HG03095 (cell line): ENCODE results near the gene NLRC5.
"Not testable (repeated sequence)": the region's sequence is repeated elsewhere in the genome, so short reads cannot be mapped to it uniquely, and the experiment has no call there.

Source experiments
- ATAC-seq: cut with Tn5 transposase; IDR thresholded peaks from one replicate; pipeline ENCODE4 v1.9.1; 2021; ENCODE audit warnings: moderate library complexity; ENCODE audit not compliant: unreplicated experiment

The NLRC5 gene

DNA sequence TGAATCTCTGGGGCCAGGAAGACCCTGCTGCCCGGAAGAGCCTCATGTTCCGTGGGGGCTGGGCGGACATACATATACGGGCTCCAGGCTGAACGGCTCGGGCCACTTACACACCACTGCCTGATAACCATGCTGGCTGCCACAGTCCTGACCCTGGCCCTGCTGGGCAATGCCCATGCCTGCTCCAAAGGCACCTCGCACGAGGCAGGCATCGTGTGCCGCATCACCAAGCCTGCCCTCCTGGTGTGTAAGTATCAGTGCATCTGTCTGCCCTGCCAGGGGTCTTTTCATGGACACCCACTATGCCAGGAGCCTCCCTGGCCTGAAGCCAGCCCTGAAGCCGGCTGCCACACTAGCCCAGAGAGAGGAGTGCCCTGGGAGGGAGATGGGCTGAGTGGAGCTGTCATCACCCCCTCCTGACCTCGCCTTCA, 27.5 kb upstream of the NLRC5 start, which contains the start of gene CETP:
TSS of gene CETP (plus strand) at position 100 of the 431 bp plus-strand sequence. CDS start at position 130, 30 bp downstream.
- ATAC-seq = no peak

DNA sequence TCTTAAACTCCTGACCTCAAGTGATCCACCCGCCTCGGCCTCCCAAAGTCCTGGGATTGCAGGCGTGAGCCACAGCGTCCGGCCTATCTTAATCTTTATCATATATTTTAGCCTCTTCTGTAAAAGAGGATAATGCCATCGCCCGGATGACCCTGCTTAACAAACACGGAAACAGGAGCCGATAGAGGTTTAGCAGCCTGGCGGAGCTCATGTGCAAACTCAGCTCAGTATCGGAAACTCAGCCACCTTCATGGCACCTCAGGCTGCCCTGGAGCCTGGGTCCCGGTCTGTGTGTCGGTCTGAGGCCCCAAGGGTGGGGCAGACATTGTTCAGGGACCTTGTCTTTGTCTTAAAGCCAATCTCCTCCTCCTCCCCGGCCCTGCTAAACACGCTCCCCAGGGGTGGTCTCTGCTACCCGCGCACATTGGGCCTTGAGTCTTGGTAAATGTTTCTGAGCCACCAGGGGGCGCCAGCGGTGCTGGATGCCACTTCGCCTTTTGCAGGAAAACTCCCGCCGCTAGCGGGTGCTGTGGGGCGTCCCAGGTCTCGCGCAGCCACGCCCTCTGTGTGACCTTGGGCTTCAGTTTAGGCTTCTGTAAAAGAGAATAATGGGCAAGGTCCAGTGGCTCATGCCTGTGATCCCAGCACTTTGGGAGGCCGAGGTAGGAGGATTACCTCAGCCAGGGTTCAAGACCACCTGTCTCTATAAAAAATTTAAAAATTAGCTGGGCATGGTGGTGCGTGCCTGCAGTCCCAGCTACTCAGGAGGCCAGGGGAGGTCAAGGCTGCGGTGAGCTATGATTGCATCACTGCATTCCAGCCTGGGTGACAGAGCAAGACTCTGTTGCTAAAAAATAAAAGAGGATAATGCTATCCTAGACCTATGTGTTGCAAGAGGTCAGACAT, 24.9 kb upstream of the NLRC5 start:
- ATAC-seq = no peak

DNA sequence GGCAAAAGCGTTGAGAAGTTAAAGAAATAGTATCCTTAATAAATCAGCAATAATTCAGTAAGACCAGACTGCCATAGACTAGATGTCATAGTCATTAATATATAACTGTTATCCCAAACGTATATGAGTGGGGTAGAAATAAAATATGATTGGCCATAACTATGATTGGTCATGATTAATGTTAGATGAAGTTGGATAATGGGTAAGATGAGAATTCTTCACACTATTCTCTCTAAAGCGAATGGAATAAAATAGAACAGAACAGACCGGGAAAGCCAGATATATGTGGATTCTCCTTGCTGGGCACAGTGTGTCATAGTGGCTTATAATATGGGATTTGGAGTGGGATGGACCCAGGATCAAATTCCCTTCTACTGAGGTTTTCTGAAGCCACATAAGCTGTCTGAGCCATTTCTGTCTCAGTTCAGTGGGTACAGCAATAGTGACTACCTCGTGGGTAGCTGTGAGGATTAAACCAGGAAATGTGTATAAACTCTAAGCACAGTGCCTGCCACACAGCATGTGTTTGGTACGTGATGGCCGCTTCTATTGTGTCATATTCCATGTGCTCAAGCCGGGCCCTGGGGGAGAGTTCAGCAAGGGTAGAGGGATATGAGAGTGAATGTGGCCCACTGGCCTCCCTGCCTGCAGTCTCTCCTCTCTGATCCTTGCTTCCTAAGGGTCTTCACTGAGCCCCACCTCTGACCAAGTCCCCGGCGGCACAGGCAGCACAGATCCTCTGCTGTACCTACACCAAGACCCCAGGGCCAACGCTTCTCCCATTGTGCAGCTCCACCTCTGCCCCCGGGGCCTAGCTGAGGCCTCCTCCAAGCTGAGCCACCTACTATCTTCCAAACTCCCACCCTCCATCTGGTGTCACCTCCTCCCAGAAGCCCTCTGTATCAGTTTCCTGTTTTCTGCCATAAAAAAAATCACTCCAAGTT, 23.9 kb upstream of the NLRC5 start:
- no peak for ATAC-seq

DNA sequence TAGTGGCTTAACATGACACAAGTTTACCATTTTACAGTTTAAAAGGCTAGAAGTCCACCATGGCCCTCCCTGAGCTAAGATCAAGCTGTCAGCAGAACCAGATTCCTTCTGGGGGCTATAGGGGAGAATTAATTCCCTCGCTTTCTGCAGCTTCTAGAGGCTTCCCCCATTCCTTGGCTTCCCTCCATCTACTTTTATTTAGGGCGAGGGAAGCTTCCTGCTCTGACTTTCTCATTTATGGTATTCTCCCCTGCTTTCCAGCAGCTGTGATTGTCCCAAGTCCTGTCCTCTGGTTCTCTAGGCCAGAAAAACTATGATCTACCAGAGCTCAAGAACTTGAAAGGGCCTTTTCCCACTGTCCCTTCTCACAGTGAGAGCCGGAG, 23.3 kb upstream of the NLRC5 start:
- no peak for ATAC-seq

DNA sequence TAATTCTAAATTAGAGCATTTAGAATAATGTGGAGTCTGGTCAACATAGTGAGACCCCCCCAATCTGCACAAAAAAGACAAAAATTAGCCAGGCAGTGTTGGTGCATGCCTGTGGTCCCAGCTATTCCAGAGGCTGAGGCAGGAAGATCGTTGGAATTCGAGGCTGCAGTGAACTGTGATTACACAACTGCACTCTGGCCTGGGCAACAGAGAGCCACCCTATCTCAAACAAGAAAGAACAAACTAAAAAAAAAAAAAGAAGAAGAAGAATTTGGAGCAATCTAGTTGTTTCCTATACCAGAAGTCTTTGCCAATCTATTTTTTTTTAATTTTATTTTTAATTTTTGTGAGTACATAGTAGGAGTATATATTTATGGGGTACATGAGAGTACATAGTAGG, 21.6 kb upstream of the NLRC5 start:
- no peak for ATAC-seq

DNA sequence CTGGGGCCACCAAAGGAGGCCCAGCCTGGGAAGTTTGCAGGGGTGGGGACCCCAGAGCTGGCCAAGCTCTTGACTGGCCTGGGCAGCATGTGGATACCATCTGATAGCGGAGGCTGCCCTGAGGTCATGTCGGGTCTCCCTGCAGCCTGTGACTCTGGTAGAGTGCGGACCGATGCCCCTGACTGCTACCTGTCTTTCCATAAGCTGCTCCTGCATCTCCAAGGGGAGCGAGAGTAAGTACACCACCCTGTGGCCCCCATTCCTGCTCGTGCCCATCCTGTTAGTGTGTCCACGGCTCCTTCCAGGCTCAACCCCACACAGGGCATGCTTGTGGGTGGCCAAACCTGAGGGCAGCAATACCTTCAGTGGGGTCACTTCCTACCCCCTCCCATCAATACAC, 19.6 kb upstream of the NLRC5 start:
- ATAC-seq = no peak

DNA sequence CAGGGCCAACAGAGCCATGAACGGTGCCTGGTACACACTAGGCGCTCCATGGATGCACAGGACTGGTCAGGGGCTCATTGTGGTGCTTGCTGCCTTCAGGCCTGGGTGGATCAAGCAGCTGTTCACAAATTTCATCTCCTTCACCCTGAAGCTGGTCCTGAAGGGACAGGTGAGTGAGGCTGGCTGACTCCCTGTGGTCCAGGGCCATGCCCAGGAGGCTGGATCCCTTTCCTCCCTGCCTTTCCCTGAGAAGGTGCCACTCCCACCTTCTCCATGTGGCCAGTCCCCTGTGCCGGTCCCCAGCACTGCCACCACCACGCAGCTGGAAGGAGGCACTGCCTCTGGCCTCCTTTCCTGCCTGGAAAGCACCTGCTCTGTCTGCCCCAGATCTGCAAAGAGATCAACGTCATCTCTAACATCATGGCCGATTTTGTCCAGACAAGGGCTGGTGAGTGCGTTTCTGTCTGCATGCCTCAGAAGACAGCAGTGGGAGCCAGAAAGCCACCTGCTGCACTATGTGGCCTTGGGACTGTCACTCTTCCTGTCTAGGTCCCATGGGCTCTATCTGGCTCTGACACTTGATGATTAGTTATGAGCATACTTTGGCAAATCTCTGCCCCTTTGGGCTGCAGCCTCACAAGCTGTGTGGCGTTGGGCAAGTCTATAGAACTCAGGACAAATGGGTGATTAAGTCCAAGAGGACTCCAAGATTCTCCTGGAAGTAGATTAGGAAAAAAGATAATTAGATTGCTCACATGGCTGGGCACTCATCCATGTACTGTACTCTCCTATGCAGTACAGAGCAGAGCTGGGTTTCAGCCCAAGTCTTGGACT, 18.2 kb upstream of the NLRC5 start:
- ATAC-seq = peak; percentile 73

DNA sequence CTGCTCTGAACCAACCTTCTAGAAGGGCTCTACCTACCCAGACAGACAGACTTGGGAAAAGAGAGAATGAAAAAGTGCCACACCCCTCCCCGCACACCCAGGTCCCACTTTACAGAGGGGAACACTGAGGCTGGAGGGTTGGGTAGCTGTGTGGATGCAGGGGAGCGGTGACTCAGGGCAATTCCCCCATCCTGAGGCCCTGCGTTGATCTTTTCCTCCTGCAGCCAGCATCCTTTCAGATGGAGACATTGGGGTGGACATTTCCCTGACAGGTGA, 17.7 kb upstream of the NLRC5 start:
- ATAC-seq = no peak

DNA sequence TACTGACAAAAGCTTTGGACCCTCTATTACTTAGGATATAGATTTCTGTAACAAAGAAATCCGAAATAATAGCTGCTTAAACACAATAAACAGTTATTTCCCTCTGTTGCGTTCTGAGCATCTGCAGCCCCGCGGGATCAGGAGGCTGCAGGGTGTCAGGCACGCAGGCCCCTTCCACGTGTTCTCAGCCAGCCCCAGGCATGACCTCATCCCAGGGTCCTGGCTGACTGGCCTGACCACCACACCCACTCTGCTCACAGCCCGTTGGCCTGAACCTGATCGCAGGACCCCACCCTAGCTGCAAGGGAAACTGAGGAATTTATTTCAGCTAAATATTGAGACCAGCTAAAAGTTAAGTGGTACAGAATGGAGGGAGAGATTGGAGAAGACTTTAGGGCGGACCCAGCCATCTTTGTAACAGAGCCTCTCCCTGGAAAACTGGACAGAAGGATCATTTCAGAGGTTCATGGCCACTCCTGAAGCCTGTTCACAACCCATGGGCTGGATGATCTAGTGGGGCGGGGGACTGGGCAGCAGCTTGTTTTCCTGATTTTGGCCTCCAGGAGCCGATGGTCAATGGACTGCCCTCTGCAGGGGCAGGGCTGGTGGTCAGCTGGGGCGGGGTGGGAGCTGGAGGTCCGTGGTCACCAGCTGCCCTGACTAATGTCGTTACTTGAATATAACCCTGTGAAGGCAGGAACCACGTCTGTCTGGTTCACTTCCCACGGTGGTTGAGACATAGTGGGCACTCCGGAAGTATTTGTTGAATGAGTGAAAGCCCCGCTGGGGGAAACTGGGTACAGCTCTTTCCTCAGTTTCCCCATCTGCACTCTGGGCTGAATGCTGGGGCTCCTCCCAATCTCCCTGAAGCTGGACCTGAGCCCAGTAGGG, 16.7 kb upstream of the NLRC5 start:
- ATAC-seq = no peak

DNA sequence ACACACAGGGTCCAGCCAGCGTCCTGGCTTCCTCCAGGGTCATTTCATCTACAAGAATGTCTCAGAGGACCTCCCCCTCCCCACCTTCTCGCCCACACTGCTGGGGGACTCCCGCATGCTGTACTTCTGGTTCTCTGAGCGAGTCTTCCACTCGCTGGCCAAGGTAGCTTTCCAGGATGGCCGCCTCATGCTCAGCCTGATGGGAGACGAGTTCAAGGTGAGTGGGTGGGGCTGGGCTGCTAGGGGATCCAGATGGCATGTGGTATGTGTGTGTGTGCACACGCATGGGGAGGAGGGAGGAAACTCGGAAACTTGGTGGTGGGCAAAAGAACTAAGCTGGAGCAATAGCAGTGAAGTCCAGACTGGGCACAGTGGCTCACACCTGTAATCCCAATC, 16.1 kb upstream of the NLRC5 start:
- no peak for ATAC-seq

DNA sequence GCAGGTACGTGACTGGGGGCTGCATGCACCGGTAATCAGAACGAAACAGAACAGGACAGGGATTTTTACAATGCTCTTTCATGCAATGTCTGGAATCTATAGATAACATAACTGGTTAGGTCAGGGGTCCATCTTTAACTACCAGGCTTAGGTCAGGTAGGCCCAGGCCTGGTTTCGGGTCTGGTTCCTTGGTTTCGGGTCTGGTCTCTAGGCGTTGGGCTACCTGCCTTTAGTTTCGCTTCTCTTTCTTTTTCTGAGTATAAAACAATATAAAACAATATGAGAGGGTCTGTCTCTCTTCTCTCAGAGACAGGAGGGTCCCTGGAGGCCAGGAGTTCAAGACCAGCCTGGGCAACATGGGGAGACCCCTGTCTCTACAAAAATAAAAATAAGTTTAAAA, 15.5 kb upstream of the NLRC5 start:
- ATAC-seq = not testable (repeated sequence)

DNA sequence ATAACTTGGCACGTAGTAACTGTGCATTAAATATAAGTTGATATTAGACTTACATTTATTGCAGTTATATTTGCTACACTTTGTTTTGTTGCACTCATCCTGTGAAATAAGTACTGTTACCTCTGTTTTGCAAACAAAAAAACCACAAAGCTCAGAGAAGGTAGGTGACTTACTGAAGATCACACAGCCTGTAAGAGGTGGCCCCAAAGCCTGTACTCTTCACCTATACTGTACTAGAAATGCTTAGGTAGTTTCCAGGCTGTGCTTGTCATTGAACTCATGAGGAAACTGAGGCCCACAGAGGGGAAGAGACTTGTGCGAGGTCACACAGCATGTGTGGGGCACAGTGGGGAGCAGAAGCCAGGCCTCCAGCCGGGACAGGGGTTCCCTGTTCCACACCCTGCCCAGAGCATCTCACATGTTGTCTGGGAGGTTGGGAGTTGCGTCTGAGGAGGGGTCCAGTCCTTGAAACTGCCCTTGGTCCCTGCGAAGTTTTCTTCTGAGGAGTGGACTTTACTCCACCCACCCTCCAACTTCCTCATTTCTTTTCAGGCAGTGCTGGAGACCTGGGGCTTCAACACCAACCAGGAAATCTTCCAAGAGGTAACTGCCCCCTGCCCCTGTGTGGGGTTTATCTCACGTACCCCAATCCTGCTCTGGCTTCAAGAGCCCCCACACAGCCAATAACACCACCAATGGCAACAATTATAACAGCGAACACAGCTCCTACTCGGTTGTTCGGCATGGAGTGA, 14.6 kb upstream of the NLRC5 start:
- no peak for ATAC-seq

DNA sequence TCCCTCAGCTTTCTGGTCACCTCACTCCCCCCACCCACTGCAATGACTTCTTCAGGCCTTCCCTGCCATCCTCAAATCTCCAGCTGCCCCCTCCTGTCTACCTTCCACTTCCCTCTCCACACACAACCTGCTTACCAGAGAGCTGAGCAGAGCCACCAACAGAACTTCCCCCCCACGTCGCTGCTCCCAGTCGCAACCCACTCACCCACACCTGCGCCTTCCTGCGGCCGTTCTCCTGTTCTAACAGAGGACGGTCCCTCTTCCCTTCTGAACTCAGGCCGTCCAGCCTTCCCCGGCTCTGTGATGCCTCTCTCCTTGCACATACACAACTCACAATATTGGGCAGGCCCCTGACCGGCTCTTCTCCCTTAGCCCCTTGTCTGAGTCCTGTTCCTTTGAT, 13.6 kb upstream of the NLRC5 start:
- no peak for ATAC-seq

DNA sequence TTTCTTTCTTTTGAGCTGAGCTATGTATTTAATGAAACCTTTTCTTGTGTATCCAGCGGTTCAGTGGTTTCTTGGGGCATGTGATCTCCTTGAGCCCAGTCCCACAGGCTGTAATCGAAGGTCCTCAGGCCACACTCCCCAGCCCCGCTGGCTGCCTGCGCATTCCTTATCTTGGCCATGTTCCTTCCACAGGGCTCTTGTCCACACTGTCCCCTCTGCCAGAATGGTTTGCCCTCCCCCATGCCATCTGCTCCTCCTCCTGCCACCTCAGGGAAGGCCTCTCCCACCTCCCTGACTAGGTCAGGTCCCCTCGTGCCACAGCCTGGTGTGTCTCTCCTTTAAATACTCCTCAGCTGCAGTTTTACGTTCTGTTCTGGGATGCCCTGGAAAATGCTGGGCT, 12.1 kb upstream of the NLRC5 start:
- no peak for ATAC-seq

DNA sequence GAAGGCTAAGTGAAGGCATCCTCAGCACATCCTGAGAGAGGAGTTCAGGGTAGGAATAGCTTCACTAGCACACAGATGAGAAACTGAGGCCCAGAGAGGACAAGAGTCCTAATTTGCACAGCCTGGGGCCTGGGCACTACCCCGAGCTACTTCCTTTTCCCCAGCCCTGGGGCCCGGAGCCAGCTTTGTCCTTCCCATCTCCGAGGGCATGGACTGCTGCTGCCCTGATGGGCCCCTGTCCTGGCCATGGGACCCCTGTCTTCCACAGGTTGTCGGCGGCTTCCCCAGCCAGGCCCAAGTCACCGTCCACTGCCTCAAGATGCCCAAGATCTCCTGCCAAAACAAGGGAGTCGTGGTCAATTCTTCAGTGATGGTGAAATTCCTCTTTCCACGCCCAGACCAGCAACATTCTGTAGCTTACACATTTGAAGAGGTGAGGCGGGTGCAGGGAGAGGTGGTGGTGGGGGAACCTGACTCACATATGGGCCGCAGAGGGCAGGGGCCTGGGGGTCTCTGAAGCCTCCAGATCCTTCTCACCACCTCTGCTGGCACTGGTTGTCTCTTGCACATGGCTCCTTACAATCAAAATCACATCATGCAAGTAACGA, 11.4 kb upstream of the NLRC5 start:
- no peak for ATAC-seq

DNA sequence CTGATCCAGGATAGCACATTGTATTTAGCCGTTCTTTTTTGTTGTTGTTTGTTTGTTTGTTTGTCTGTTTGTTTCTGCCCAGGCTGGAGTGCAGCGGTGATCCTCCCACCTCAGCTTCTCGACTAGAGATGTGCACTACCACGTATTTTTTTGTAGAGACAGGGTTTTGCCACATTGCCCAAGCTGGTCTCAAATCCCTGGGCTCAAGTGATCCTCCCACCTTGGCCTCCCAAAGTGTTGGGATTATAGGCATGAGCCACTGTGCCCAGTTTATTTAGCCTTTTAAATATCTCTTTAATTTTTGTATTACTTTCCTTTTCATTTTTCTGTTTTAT, 9.2 kb upstream of the NLRC5 start:
- ATAC-seq = no peak

DNA sequence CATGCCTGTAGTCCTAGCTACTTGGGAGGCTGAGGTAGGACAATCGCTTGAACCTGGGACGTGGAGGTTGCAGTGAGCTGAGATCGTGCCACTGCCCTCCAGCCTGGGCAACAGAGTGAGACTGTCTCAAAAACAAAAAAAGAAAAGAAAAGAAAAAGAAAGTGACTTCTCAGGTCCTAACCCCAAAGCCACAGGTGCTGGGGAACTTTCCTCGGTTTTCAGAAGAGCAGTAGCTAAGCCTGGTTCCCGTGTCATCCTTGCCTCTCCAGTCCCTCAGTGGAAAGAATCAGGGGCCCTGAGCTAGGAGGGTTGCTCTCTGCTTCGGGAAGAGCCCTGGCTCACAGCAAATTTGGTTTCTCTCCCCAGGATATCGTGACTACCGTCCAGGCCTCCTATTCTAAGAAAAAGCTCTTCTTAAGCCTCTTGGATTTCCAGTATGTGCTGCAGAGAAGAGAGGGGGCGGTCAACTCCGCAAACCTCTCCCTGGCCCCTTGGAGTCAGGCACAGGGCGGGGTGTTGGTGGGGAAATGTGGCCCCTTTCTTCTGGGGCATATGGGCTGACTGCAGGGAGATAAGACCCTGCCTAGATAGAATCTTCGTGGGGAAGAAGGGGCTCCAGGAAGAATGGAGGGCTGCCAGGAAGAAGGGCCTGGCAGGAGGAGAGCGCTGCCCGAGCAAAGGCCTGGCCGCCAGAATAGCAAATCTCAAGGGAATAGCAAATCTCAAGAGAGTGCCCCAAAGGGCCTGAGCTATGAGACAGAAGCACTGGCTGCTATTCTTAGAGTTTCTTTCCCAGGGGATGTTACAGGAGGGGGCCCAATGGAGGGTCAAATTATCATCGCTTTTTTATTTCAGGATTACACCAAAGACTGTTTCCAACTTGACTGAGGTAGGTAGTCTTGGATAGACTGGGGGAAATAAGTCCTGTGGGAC, 8.3 kb upstream of the NLRC5 start:
- ATAC-seq = no peak

DNA sequence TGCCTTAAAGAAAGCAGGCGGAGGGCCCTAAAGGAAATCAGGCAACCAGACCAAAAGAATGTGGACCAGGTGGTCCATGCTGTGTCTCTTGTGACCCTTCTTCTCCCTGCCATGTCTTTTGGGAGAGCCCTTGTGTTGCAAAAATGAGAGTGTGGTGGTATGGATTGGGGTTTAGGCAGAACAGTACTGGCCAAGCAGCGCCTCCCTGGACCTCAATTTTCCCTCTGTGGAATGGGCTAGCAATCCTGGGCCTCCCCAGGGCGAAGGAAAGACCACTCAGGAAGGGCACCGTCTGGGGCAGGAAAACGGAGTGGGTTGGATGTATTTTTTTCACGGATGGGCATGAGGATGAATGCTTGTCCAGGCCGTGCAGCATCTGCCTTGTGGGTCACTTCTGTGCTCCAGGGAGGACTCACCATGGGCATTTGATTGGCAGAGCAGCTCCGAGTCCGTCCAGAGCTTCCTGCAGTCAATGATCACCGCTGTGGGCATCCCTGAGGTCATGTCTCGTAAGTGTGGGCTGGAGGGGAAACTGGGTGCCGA, 7.6 kb upstream of the NLRC5 start:
- no peak for ATAC-seq
